HG03565 (cell line): Measurements from ENCODE around the gene GCSAM.

ENCODE experiments used
- ATAC-seq: cut with Tn5 transposase; IDR thresholded peaks from one replicate; pipeline ENCODE4 v1.9.1; 2021; ENCODE audit warnings: mild to moderate bottlenecking, moderate library complexity; ENCODE audit not compliant: unreplicated experiment

The GCSAM gene

DNA sequence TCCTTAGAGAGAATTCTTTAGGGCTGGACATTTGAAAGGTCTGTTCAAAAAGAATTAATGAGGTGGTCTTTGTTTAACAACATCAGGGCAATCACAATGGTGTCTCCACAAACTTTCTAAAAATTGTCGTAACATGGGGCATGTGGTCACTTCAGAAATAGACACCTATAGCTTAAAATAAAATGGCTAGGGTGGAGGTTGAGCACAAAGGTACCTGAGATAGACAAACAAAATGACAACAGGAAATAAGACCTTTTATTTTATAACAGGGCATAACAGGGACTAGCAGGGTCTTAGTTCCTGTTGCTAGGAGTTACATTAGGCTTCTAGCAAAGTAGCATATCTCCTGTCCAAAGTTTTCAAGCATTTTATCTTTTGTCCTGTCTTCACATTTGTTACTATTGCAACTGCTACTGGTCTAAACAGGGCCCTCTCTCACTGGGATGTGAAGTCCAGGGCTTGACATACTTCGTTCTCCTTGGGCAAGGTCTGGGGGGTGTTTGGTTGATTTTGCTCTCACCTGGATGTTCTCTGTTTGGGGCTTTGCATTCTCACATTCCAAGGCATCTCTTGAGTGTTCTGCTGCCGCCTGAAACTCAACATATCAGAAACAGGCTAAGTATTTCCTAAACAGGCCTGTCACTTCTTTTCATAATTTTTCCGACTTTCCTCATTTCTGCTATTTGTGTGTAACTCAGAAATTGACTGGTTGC lies 3.0 kb downstream of the GCSAM start:
- no peak for ATAC-seq

DNA sequence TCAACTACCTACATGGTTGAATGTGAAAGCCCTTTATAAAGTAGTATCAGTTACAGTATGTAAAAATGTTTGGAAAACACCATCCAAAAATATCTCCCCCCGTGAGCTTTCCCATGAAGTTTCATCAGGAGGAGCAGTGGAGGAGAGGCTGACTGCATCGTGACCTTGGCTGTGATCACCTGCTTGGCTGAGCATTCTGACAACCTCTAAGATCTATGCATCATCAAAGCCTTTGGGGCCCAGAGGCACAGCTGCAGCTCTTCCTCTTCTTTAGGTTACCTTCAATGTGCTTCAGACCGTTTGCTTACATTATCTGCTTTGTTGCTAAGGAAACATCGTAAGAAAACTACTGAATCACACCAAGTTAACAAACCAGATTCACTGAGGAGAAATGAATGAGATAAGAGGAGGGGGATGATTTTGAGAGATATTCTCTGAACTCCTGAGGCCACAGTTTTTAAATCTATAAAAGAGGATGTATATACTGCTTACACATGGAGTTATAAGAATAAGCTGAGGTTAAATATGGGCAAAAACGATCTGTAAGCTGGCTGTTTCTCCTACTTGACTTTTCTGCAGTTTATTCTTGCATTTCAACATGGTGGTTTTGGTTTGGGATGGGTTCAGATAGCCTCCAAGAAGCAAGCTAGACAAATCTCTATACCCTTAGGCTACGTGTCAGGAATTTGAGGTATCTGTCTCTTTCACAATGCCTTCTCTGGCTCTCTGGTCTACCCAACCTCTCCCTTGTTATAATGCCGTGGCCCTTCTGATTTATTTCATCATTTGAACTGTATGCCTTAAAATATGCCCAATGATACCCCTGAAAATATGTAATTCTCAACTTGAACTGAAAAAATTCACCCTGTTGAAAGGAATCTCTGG lies 4.0 kb downstream of the GCSAM start:
- peak; percentile 30 for ATAC-seq

DNA sequence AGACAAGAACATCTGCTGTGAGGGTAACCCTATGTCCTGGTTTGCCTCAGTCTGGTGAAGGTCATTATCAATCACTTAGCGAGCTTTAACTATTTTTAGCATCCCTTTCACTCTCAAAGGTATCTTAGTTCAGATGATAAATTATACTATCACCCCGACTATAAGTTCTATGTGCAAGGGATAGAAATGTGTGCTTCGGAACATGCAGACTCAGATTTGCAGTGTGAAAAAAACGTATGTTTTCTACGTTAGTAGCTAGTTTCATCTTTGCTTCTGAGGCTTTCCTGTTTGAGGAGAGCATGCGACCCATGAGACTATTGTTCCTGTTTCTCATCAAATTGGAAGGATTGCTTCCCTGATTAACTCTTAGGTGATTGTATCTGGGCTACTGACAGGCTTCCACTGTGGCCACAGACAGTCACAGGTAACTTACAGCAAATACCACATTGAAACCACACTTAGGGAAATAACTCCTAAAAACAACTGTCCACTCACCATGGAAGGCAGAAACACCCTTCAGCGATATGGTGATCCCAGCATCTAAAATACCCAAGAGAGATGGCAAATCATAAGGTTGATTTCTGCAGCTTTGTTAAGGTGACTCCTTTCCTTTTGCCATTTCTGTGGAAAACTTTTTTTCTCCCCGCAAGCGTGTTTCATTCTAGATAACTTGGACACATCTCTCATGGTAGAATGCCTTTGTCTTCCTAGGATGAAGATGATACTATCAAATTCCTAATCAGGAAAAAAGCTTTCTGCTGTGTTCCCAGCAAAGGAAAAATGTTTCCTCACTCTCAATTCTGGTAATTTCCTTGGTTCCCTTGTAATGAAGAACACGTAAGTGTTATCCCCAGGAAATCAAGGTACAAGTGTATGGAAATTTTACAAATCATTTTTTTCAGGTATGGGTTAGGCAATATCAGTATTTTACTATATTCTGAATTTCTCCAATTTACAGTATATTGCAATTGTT lies 5.2 kb downstream of the GCSAM start:
- no peak for ATAC-seq

DNA sequence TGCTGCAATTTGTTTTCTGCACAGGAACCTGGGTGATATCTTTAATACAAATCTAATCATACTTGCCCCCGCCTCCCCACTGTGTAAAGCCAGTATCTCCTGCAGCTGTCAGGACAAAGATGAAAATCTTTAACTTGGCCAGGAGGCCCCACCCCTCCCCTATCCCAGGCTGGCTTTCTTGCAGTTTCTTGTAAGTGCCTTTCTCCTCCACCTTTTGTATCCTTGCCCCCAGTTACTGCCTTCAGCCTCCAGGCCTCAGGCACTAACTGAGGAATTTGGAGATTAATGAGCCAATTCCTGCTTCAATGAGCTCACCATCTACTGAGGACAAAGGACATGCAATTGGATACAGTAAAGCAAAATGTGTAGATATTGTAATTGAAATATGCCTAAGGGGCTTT lies 6.5 kb downstream of the GCSAM start:
- no peak for ATAC-seq

DNA sequence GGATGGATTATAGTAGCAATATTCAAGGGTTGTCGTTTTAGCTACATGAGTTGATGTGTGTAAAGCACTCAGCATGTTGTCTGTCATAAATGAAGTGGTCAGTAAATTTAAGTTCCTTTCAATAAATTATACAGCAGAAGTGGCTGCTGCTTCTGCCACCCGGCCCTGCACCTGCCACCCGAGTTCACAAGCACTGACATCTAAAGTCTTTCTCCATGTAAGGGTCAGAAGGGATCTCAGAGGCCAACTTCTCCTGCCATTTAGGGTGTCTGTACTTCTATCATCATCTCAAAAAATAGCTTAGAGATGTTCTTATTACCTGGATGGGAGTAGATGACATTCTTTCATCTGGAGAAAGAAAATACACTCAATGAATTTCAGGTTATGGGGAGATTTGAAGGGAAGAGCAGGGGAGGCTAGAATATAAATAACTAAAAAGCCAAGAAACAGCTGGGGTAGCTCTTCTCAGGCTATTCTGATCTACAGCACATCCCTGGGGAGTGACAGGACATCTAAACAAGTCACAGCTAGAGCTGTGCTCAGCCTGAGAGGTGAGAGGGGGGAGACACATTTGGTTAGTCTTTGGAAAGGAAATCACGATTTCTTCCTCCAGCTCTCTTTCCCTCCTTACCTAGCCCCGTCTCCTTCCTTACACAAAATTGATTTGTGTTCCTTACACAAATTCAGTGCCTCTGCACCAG lies 8.0 kb downstream of the GCSAM start:
- ATAC-seq = no peak

DNA sequence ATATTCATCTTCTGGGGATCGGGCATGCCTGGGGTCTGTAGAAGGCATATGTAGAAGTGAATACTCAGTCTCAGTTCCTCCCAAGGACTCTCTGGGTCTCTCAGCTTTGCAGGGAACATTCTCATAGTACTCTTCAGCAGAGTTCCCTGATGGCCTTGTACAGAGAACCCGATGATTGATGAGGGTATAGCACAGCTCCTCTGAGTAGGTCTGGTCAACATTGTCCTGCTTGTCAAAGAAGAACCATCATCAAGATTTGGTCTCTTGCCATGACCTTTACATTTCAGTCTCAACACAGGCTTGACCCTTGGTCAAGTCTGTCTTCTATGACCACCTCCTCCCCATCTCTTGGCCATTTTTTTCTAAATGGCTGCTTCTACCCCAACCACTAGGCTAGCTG lies 9.5 kb downstream of the GCSAM start:
- no peak for ATAC-seq

DNA sequence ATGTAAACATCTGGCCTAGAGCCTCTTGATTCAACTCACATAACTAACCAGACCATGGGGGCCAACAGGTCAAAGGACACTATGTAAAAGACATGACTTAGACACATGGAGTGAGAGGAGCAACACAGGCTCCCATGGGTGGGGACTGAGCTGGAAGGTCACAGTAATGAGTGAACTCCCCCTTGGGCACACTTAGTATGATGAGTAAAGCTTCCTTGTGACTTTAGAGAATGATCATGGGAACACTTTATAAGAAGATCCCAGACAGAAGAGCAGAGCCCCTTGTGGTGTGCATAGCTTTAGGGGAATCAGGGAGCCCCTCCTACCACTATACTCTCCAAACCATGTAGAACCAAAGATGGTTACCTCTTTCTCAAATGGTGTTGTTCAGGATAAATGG lies 10.2 kb downstream of the GCSAM start:
- ATAC-seq = no peak

DNA sequence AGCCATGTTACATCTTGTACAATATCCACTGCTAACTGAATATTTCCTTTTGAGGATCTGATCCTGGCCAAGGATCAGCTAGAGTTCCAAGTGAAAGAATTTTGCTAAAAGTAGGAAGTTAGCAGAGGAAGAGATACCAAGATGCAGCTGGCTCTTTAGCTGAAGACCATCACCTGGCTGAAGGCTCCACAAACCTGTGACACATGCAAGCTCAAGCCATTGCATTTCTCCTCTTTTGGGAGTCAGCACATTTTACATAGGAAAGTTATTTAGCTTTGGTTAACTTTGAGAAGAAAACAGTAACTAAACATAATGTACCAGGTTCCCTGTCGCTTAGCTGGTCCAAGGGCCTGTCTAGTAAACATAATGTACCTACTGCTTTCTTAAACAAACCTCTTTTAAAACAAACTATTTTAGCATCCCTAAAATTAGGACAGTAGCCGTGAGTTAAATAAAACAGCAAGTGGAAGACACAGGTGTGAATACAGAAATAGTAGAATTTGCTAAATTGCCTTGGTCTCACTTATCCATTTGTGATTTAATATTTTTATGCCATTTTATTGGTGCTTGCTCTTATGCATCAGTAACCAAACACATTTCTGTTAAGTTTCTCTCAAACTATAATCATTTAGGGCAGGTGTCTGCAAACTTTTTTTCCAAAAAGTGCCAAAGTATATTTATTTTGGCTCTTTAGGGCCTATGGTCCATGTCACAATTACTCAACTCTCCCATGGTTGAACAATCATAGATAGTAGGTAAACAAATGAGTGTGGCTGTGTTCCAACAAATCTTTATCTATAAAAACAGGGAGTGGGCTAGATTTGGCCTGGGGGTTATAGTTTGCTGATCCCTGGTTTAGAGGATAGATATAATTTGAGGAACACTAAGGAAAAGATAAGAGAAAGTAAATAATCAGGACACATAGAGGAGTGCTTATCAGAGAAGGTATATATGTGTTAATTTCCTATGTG lies 11.2 kb downstream of the GCSAM start:
- no peak for ATAC-seq

DNA sequence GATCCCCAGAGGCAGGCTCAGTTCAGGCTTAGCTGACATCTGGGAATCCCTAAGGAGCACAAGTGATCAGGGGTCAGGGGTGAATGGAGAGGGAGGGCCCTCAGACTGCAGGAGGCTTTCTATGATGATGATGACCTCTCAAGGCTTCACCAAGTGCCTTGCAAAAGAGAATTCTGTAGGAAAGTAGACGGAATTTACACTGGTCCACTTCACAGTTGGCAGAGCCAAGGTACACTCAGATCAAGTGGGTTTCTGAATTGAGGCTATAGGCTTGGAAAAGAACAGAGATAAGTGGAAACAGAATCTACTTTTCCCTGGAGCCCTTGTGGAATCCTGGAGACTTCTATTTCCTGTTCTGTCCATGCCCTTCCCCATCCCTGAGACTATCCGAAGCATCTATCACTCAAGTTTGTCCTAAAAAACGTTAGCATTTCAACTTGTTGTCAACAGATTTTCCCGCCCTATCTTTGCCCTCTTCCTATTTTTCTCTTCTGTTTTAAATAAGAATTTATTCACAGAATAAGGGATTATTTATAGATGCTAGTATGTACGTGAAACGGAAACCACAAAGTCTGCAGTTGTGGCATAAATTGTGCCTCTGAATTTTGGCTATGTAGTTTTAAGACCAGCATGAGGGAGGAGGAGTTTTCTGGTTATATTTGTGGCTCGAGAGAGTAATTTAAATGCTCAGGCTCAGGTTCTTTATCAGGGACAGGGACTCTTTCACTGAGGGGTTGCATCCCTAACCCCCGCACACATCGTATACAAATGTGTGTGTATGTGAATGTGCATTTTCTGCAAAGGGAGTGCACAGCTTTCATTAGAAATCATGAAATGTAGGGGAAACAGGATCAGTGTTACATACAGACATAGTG lies 12.8 kb downstream of the GCSAM start:
- ATAC-seq = peak; percentile 29

DNA sequence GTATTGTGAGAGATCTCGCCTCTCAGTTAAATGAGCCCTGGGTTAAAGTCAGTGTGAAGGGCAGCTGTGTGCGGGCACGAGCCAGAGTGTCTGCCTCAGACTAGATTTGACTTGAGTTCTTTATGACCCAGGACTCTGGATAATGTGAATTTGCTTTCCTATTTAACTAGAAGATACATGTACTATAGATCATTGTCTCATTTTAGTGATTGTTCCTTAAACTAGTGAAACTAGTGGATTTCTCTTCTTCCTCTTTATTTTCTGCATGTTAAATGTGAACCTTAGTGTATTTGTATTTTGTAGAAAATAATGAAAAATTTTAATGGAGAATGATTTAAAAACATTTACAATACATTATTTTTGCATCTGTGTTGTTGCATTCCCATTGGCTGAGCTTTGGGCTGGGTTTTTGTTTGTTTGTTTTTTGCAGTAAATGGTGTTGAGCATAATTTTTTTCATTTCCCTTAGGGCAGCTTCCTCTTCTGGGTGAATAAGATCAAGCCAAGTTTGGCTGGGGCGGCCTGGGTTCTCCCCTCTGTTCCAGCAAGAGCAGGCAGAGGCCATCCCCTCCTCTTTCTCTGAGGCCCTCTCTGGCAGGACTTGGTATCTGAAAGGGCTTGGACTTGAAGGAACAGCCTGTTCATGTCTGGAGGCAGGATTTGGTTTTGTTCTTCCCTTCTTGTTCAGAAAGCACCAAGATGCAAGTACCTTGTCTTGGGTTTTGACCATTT lies 15.0 kb downstream of the GCSAM start:
- no peak for ATAC-seq

DNA sequence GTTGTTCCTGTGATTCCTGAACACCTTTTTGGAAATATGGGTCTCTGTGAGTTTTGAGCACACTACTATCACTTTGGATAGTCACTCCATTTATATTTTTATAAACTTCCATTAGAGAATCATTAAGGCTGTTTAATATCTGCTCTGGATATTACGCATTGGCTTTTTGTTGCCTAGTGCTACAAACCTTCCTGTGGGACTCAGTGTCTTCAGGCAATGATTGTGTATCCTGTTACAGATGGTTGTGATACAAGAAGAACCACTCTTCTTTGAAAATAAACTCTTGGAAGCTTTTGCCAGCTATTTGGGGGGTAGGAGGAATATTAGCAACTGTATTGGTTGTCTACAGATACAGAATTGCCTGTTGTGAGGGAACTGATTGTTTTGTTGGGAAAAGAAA lies 15.6 kb downstream of the GCSAM start:
- no peak for ATAC-seq

DNA sequence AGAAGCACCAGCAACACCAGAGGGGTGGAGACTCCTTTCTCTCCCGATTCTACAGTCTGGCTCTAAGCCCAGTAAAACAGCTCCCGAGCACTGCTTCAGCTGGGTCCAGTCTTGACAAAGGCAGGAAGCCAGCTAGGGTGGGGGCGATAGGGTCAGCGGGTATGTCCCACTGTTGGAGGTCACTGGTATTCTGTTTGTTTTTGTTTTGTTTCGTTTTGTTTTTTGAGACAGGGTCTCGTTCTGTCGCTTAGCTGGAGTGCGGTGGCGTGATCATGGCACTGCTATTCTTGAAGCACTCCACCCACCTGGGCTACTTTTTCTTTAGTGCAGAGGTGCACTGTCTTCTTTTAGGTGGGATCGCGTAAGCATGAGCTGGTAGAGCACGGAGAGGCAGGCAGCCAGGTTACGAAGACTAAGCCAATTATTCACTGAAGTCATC lies 16.3 kb downstream of the GCSAM start:
- ATAC-seq = no peak

DNA sequence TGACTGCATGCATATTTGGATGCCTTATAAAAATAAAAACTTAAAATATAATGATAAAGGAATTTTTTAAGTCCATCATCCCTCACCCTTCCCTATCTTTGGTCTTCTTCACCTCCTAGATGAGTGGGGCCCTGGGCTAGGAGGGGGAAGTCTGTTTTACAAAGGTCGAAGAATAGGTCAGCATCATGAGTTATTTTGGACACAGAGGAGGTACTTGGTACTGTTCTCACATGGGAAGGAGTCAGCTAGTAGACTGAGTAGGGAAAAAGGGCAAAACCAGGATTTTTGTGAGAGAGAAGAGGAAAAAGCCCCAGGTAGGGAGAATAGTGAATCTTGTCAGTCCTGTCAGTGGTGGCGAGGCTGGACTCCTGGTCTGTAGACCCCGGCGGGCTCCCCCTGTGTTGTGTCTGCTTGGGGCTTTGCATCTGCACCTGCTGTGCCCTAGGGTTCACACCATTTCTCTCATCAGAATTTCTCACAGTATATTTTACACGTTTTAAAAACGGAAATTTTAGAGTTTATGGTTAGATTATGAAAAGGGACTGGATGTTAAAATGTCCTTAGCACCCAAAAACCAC lies 17.2 kb downstream of the GCSAM start:
- no peak for ATAC-seq

DNA sequence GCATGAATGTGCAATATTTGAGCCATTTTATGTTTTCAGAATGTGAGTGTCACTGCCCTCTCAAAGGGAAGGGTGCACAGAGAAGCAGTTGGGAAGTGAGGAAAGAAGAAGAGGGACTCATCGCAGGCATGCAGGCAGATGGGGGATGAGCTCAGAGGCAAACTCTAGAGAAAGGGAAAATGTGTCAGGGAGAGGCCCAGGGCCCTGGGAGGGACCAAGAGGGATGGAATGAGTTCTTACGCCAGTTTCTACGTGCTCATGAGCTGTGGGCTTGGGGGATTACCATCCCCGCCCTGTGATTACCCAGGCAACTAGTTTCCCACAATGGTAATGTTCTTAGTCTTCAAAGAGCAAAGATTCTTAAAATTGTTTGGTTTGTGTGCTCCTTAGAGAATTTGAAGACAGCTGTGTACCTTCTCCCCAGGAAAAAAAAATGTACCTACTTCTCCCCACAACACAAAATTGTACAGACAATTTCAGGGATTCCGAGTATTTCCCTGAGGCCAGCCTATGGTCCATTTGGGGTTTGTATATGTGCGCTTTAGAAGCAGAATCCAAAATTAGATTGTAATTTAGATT lies 17.8 kb downstream of the GCSAM start:
- ATAC-seq = peak; percentile 31

DNA sequence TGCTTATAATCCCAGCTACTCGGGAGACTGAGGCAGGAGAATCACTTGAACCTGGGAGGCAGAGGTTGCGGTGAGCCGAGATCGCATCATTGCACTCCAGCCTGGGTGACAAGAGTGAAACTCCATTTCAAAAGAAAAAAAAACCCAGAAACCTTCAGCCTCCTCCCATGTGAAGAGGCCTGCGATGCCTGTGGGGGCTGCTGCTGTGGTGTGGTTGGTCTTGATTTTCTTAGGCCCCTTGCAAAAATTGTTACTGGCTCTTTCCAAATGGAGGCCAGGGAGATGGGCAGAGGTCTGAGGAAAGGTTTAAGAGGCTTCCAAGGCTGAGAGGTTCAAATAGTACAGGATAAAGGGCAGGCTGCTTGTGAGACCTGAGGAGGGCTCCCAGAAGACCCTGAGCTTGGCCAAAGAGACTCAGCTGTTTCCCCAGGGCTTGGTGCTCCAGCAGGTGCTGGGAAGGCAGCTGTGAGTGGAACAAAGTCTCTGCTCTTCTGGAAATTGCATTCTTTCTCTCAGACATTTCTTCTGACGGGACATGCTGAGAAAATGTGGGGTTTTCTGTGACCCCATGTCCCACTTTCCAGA lies 18.4 kb downstream of the GCSAM start:
- ATAC-seq = no peak

DNA sequence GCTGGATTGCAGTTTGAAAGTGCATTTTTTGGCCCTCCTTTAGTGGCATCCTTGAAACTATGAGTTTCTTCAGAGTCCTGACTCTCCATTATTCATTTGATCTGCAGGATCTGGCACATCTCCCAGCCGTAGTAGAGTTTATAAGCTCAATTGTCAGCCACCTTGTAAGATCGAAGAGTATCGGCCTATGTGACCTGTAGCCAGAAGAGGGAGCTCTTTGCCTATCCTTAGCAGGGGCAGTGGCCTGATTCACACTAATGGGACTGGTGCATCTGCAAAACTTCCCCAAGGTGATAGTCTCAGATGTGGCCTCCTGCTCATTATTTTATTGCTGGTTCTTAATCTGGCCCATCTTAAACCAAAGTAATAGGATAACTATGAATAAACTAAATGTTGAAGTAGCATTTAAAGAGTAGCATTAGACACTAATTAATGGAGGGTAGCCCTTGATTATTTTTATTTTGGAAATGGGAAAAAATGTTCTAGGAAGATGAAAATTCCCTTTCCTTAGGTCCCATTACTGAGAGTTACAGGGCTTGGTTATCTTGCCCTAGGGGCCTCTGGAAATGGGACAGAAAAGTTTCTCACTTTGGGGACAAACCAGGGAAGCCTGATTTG lies 21.2 kb downstream of the GCSAM start:
- peak; percentile 36 for ATAC-seq
